CD4-positive, alpha-beta memory T cell (primary cell): ENCODE measurements around the gene ANK2. TPM values are rescaled to one million over a fixed set of nuclear protein-coding genes. Genes with fewer than 3 reads are reported as not detected.
"Not testable (repeated sequence)": the region's sequence is repeated elsewhere in the genome, so short reads cannot be mapped to it uniquely, and the experiment has no call there.

Experiments used
- CTCF ChIA-PET: fragments of 350-600 bp; sonication (Branson Sonifier 250); formaldehyde crosslinking; loops from one replicate; lab custom pipeline; 2021; ENCODE audit warnings: inconsistent platforms; ENCODE audit not compliant: partially characterized antibody; lab: Charles Lee
- POLR2A ChIA-PET: fragments of 350-600 bp; sonication (Branson Sonifier 250); formaldehyde crosslinking; loops from one replicate; lab custom pipeline; 2021; ENCODE audit not compliant: partially characterized antibody; lab: Charles Lee
- DNase-seq, 5 donors: peaks; one replicate each; pipeline versions ENCODE4 v3.0.0 to v3.0.0-alpha.2; 2020 to 2022; ENCODE audit warnings: mixed read lengths in 1 of 5
- H3K27ac ChIP-seq: one replicate; pipeline ENCODE4 v1.7.0; 2013; ENCODE audit warnings: low read depth, low read length
- H3K27me3 ChIP-seq: 2 replicates; pipeline ENCODE4 v1.7.0; 2013; ENCODE audit warnings: mild to moderate bottlenecking, low read length, moderate library complexity; ENCODE audit not compliant: insufficient read depth
- H3K36me3 ChIP-seq: 2 replicates; pipeline ENCODE4 v1.7.0; 2013; ENCODE audit warnings: mild to moderate bottlenecking, low read length, moderate library complexity; ENCODE audit not compliant: insufficient read depth
- H3K4me1 ChIP-seq: 2 replicates; pipeline ENCODE4 v1.7.0; 2013; ENCODE audit warnings: mild to moderate bottlenecking, low read length, moderate library complexity; ENCODE audit not compliant: insufficient read depth
- H3K4me3 ChIP-seq, 2 donors: one replicate each; pipeline ENCODE4 v1.7.0; 2013; ENCODE audit warnings: low read length in 2 of 2, mild to moderate bottlenecking in 1 of 2
- H3K9me3 ChIP-seq, 2 donors: one replicate each; pipeline ENCODE4 v1.7.0; 2013; ENCODE audit warnings: low read length in 2 of 2, control low read depth in 1 of 2; ENCODE audit not compliant: control insufficient read depth in 1 of 2
- H3K27ac Mint-ChIP-seq, 7 donors: one replicate each; pipeline ENCODE4 v1.8.0; 2020 to 2021; ENCODE audit warnings: mixed read lengths in 7 of 7, mild to moderate bottlenecking in 6 of 7, inconsistent platforms in 3 of 7, moderate library complexity in 3 of 7
- H3K27me3 Mint-ChIP-seq, 2 donors: one replicate each; pipeline ENCODE4 v1.8.0; 2020 to 2021; ENCODE audit warnings: mixed read lengths in 2 of 2
- H3K36me3 Mint-ChIP-seq, 2 donors: one replicate each; pipeline ENCODE4 v1.8.0; 2020 to 2021; ENCODE audit warnings: mixed read lengths in 2 of 2, inconsistent platforms in 1 of 2, mild to moderate bottlenecking in 1 of 2
- H3K4me1 Mint-ChIP-seq, 4 donors: one replicate each; pipeline ENCODE4 v1.8.0; 2020 to 2021; ENCODE audit warnings: mixed read lengths in 4 of 4, mild to moderate bottlenecking in 1 of 4
- H3K4me3 Mint-ChIP-seq, 8 donors: one replicate each; pipeline ENCODE4 v1.8.0; 2020 to 2021; ENCODE audit warnings: mixed read lengths in 8 of 8, mild to moderate bottlenecking in 7 of 8, moderate library complexity in 6 of 8, inconsistent platforms in 3 of 8
- H3K9me3 Mint-ChIP-seq, 8 donors: one replicate each; pipeline ENCODE4 v1.8.0; 2020 to 2021; ENCODE audit warnings: mixed read lengths in 8 of 8, mild to moderate bottlenecking in 5 of 8, inconsistent platforms in 3 of 8, moderate library complexity in 1 of 8
- intact Hi-C: fragments of 100-400 bp; cut with micrococcal nuclease; formaldehyde crosslinking; loops from one replicate; pipeline ENCODE4 v1.15.1; 2023
- polyA plus RNA-seq, 2 donors: library from polyadenylated mRNA; unstranded; fragments of 300-500 nt; fragmentation: Illumina TruSeq; gene quantifications; one replicate each; pipeline ENCODE4 v1.2.3, GENCODE V29; 2021
- total RNA-seq, 2 experiments: library from RNA; stranded (reverse); gene quantifications; one replicate each; pipeline ENCODE4 v1.2.3, GENCODE V29; 2021

Gene ANK2
- total and polyA plus RNA-seq, 4 experiments from 2014 or later = not detected

DNA sequence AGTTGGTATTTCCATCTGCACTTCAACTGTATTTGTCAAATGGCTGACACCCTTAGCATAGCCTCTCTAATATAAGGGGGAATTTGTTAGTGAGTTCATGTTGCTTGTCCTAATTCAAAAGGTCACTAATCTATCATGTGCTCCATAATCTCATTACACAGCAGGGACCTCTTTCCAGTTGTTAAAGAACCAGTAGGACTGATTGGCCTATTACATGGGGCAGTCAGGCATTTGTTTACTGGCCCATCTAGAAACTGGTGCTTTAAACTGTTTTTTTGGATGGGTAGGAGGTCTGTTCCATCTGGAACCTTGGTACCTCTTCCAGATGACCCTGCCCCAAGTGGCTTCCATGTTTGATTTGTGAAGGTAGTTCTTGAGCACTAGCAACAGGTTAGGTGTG, 11.4 kb downstream of the ANK2 start:
- Histone ChIP-seq H3K4me3 (no peak overlapping the region), H3K4me1 (no peaks in the 10 kb centered on the region), H3K36me3 (no peaks in the 10 kb centered on the region), H3K27ac (no peak overlapping the region), H3K9me3 (no peaks in the 10 kb centered on the region), H3K27me3 (no peaks in the 10 kb centered on the region)
- no peak for DNase-seq
- H3K4me3 Mint-ChIP-seq = no peak overlapping the region
- no peaks in the 10 kb centered on the region for H3K9me3 Mint-ChIP-seq
- CTCF ChIA-PET = no interaction called here
- no peak overlapping the region for H3K27ac Mint-ChIP-seq
- POLR2A ChIA-PET = no interaction called here
- no peaks in the 10 kb centered on the region for H3K4me1 Mint-ChIP-seq
- H3K27me3 Mint-ChIP-seq = peaks cover 0 to 2% of the 10 kb centered on the region in 2 donors
- intact Hi-C loops = no loop called here
- H3K36me3 Mint-ChIP-seq = no peaks in the 10 kb centered on the region

DNA sequence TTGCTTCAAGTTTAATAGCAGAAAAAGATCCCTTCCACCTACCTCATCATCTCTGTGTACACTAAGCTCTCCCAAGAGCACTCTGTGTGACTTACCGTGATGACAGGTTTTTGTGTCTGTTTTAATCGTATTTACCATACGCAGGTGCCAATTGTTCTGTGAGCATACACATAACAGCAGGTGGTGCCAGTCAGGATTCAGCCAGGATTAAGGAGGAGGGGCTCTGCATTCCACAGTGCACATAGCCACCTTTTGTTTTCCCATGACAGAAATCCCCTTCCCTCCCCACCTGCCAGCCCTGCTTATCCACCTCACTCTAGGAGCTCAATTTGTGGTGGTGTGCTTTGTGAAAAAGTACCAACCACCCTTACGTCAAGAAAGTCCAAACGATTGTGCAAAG, 14.8 kb downstream of the ANK2 start:
- Mint-ChIP-seq H3K4me1 (no peaks in the 10 kb centered on the region), H3K9me3 (peaks cover 0 to 3% (median 0%) of the 10 kb centered on the region in 8 donors), H3K27me3 (peaks cover 0 to 5% of the 10 kb centered on the region in 2 donors), H3K4me3 (no peak overlapping the region), H3K36me3 (no peaks in the 10 kb centered on the region), H3K27ac (no peak overlapping the region)
- Histone ChIP-seq H3K9me3 (no peaks in the 10 kb centered on the region), H3K27ac (no peak overlapping the region), H3K4me1 (no peaks in the 10 kb centered on the region), H3K27me3 (no peaks in the 10 kb centered on the region), H3K36me3 (no peaks in the 10 kb centered on the region), H3K4me3 (no peak overlapping the region)
- intact Hi-C loops = no loop called here
- CTCF ChIA-PET = no interaction called here
- POLR2A ChIA-PET = no interaction called here
- no peak for DNase-seq

DNA sequence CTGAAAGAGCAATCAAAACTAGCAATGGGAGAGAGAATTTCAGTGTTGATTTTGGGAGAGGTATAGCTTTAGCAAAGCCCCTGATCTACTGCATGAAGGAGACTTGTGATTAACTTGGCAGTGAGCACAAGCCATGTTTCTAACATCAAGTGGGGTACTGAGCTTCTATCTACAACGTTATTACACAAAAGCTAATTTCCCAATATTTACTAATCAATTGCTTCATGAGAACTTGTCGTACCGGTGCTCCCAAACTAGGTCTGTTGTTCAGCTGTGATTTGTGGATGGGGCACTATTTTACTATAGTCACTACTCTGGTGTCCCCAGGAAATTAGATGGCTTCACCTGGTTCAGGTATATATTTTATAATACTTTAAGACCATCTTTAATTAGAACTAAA, 16.2 kb downstream of the ANK2 start:
- no peak overlapping the region for H3K4me3 Mint-ChIP-seq
- H3K36me3 Mint-ChIP-seq = no peaks in the 10 kb centered on the region
- no peaks in the 10 kb centered on the region for H3K4me1 Mint-ChIP-seq
- no peaks in the 10 kb centered on the region for H3K27me3 ChIP-seq
- no peak overlapping the region for H3K4me3 ChIP-seq
- intact Hi-C loops = no loop called here
- H3K27ac Mint-ChIP-seq = no peak overlapping the region
- DNase-seq = no peak
- H3K27me3 Mint-ChIP-seq = peaks cover 0 to 5% of the 10 kb centered on the region in 2 donors
- H3K36me3 ChIP-seq = no peaks in the 10 kb centered on the region
- ChIA-PET POLR2A (no interaction called here), CTCF (no interaction called here)
- no peaks in the 10 kb centered on the region for H3K4me1 ChIP-seq
- no peaks in the 10 kb centered on the region for H3K9me3 ChIP-seq
- H3K27ac ChIP-seq = no peak overlapping the region
- H3K9me3 Mint-ChIP-seq = peaks cover 0 to 3% (median 0%) of the 10 kb centered on the region in 8 donors

DNA sequence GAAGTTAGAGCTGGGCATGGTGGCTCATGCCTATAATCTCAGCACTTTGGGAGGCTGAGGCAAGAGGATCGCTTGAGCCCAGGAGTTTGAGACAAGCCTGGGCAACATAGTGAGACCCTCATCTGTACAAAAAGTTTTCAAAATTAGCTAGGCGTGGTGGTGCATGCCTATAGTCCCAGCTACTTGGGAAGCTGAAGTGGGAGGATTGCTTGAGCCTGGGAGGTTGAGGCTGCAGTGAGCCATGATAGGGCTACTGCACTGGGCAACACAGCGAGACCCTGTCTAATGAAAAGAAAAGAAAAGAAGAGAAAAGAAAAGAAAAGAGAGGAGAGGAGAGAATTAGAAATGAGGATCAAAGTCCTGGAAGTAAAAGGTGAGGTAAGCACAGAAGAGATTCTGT, 19.3 kb downstream of the ANK2 start:
- H3K36me3 ChIP-seq, H3K4me3 Mint-ChIP-seq, H3K9me3 Mint-ChIP-seq, H3K27me3 ChIP-seq, CTCF ChIA-PET, H3K4me1 Mint-ChIP-seq, H3K36me3 Mint-ChIP-seq, H3K4me3 ChIP-seq, H3K27ac ChIP-seq, intact Hi-C loops, H3K27ac Mint-ChIP-seq, DNase-seq, H3K9me3 ChIP-seq, H3K27me3 Mint-ChIP-seq, H3K4me1 ChIP-seq: not testable (repeated sequence)
- POLR2A ChIA-PET = interaction anchor here (0.7 kb wide), 1 partner anchor 24 kb away, joined by 3 read pairs; no protein-coding TSS in a partner anchor

DNA sequence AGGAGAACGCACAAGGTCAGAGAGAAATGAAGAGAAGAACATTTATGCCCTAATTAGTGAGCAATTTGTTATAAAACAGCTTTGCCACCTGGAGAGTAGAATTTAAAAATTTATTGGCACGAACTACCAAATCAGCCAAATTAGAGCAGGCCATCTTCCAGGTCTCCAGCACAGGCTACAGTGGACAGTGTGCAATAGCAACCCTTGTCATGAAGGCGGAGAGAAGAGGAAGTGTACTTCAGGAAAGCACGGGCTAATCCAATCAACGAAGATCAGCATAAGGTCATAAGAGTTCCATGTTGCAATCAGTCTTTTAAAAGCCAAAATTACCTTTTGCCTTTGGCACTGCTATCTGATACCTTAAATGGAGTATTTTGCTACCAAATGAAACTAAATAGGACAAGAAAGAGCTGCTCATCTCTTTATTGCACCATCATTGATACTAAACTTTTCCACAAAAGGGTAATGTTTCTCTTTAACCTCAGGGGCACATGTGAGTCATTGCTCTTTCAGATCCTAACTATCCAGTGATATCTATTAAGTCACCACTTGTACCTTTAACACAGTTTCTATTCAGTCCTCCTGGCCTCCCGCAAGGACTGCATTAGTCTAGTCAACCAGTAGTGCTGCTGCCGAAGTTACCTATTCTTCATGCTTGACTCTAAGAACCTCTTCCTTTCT, 19.9 kb downstream of the ANK2 start:
- Histone ChIP-seq H3K27ac (no peak overlapping the region), H3K4me1 (no peaks in the 10 kb centered on the region), H3K36me3 (no peaks in the 10 kb centered on the region), H3K9me3 (no peaks in the 10 kb centered on the region), H3K4me3 (no peak overlapping the region), H3K27me3 (no peaks in the 10 kb centered on the region)
- Mint-ChIP-seq H3K27ac (no peak overlapping the region), H3K36me3 (no peaks in the 10 kb centered on the region), H3K4me1 (no peaks in the 10 kb centered on the region), H3K27me3 (peaks cover 0 to 5% of the 10 kb centered on the region in 2 donors), H3K9me3 (peaks cover 0 to 3% (median 0%) of the 10 kb centered on the region in 8 donors), H3K4me3 (no peak overlapping the region)
- intact Hi-C loops = no loop called here
- POLR2A ChIA-PET = no interaction called here
- CTCF ChIA-PET = no interaction called here
- no peak for DNase-seq

DNA sequence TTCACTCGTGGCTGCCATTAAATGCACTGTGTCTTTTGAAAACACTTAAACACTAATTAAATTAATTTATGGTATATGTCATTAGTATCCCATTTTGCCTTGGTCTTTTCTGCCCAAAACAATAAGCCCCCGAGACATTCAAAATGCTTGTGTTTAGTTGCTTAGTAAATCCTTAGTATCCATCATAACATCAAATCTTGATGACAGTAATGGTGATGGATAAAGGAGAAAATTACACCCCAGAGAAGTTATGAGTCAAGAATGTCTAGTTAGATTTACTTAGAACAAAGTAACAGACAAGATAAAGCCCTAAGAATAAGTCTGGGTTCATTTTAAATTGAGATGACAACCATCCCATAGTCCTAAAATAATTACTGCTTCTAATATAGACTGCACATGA, 21.3 kb downstream of the ANK2 start:
- Histone ChIP-seq H3K27me3 (no peaks in the 10 kb centered on the region), H3K4me1 (no peaks in the 10 kb centered on the region), H3K36me3 (no peaks in the 10 kb centered on the region), H3K9me3 (no peaks in the 10 kb centered on the region), H3K27ac (no peak overlapping the region), H3K4me3 (no peak overlapping the region)
- POLR2A ChIA-PET = no interaction called here
- intact Hi-C loops = no loop called here
- DNase-seq = no peak
- CTCF ChIA-PET = no interaction called here
- Mint-ChIP-seq H3K9me3 (peaks cover 0 to 3% (median 0%) of the 10 kb centered on the region in 8 donors), H3K4me1 (no peaks in the 10 kb centered on the region), H3K27ac (no peak overlapping the region), H3K4me3 (no peak overlapping the region), H3K27me3 (peaks cover 0 to 3% of the 10 kb centered on the region in 2 donors), H3K36me3 (no peaks in the 10 kb centered on the region)

DNA sequence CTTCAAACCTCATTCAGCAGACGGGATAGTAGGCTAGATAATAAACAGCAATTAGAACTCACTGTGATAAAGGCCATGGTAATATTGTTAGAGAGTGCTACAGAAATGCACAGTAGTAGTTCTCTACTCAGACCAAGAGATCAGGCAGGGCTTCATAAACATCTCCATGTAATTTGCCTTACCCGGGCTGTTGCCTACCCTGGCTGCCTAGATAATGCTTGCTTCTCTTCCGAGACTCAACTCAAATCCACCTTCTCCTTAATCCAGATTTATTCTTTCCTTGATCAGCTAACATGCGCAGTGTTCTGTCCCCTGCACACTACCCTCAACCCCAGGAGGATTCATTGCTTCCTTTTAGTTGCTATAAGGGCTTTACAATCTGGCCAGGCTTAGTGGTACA, 21.8 kb downstream of the ANK2 start:
- Mint-ChIP-seq H3K36me3 (no peaks in the 10 kb centered on the region), H3K9me3 (peaks cover 0 to 3% (median 0%) of the 10 kb centered on the region in 8 donors), H3K27ac (no peak overlapping the region), H3K4me1 (no peaks in the 10 kb centered on the region), H3K27me3 (peaks cover 0 to 3% of the 10 kb centered on the region in 2 donors), H3K4me3 (no peak overlapping the region)
- ChIA-PET POLR2A (no interaction called here), CTCF (no interaction called here)
- no peak for DNase-seq
- no peaks in the 10 kb centered on the region for H3K36me3 ChIP-seq
- H3K9me3 ChIP-seq = no peaks in the 10 kb centered on the region
- no peak overlapping the region for H3K27ac ChIP-seq
- H3K4me3 ChIP-seq = no peak overlapping the region
- no peaks in the 10 kb centered on the region for H3K4me1 ChIP-seq
- intact Hi-C loops = no loop called here
- no peaks in the 10 kb centered on the region for H3K27me3 ChIP-seq
